Body of pancreas (tissue), 4 donors: ENCODE measurements around the gene SLC1A4. TPM values are rescaled to one million over a fixed set of nuclear protein-coding genes. Genes with fewer than 3 reads are reported as not detected.
"Not testable (repeated sequence)": the region's sequence is repeated elsewhere in the genome, so short reads cannot be mapped to it uniquely, and the experiment has no call there.

Experiments
- ATAC-seq: fragments of 150-250 bp; one replicate; pipeline ENCODE4 v1.9.1; 2016
- DNase-seq, 4 donors: peaks; one replicate each; pipeline ENCODE4 v3.0.0-alpha.2; 2019
- H3K27ac ChIP-seq, 4 donors: fragments of 200-600 bp; sonication (generic); 1 replicate in 3 of 4; 2 replicates in 1 of 4; pipeline versions ENCODE4 v1.5.1 to v1.6.1; 2016 to 2019; ENCODE audit warnings: mild to moderate bottlenecking in 1 of 4, mixed read lengths in 1 of 4, moderate library complexity in 1 of 4
- H3K27me3 ChIP-seq, 2 donors: fragments of 200-600 bp; sonication (generic); one replicate each; pipeline ENCODE4 v1.6.0; 2016; ENCODE audit warnings: mild to moderate bottlenecking in 1 of 2
- H3K36me3 ChIP-seq, 2 donors: fragments of 200-600 bp; sonication (generic); replicated peaks in 1 of 2; 2 replicates each; pipeline ENCODE4 v1.5.1; 2016; ENCODE audit warnings: low read depth in 2 of 2; ENCODE audit not compliant: insufficient read depth in 1 of 2
- H3K4me1 ChIP-seq: fragments of 200-600 bp; sonication (generic); one replicate; pipeline ENCODE4 v1.6.0; 2016
- H3K4me3 ChIP-seq, 2 donors: fragments of 200-600 bp; sonication (generic); 1 replicate in 1 of 2; 2 replicates in 1 of 2; pipeline ENCODE4 v1.5.1; 2016 to 2019
- H3K9me3 ChIP-seq, 3 donors: fragments of 200-600 bp; sonication (generic); 1 replicate in 2 of 3; 2 replicates in 1 of 3; pipeline ENCODE4 v1.5.1; 2016
- POLR2A ChIP-seq, 3 donors: fragments of 450-650 bp; IDR thresholded peaks; one replicate each; pipeline ENCODE4 v1.6.1; 2016; ENCODE audit warnings: antibody characterized with exemption in 3 of 3, mild to moderate bottlenecking in 2 of 3
- WGBS, 2 donors: methylation state at CpG; one replicate each; pipeline ENCODE4 v1.1.5; 2017; 5-methylcytosine and 5-hydroxymethylcytosine counted together
- intact Hi-C: fragments of 100-400 bp; cut with DNase I; formaldehyde crosslinking; loops from one replicate; pipeline ENCODE4 v1.15.1; 2023
- total RNA-seq, 2 donors: library from RNA; depleted of rRNA; stranded (reverse); fragments of >200 nt; gene quantifications; one replicate each; pipeline ENCODE4 v1.1.0, GENCODE V29; 2016
- TF ChIP-seq, protein P1 (sequence below), 7 experiments: fragments of 450-650 bp in 4 of 7; fragments of 200-600 bp in 3 of 7; sonication (generic) in 3 of 7; IDR thresholded peaks; one replicate each; pipeline ENCODE4 v1.5.1; 2016 to 2019; ENCODE audit warnings: antibody characterized with exemption in 7 of 7

Gene SLC1A4
- total RNA-seq, 2 donors from 2014 or later = 14.5 to 25.4 TPM

DNA sequence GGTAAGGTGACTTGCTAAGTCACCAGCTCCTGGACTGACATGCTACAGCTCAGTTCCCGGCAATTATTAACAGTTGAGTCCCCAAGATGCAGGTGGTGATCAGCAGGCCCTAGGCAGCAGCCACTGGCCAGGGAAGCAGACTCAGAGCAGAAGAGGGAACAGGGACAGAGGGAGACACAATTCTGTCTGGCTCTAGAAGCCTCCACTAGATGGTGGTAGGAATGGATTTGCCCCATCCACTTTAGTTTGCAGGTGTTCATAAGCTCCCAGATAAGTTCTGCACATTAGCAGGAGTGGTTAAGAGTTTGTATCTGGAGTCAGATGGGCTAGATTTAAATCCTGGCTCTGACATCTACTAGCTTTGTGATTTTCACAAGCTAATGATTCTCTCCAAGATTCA, 25.5 kb upstream of the SLC1A4 start:
- 90% methylated on average over 1 of the region's 1 CpG; no CpG with 5 or more reads in 1 of the 2 donors for WGBS, 2 donors
- H3K4me3 ChIP-seq = no peak overlapping the region
- intact Hi-C loops = no loop called here
- no peaks in the 10 kb centered on the region for H3K27me3 ChIP-seq
- ATAC-seq = no peak
- DNase-seq = no peak
- TF ChIP-seq, protein P1, sequence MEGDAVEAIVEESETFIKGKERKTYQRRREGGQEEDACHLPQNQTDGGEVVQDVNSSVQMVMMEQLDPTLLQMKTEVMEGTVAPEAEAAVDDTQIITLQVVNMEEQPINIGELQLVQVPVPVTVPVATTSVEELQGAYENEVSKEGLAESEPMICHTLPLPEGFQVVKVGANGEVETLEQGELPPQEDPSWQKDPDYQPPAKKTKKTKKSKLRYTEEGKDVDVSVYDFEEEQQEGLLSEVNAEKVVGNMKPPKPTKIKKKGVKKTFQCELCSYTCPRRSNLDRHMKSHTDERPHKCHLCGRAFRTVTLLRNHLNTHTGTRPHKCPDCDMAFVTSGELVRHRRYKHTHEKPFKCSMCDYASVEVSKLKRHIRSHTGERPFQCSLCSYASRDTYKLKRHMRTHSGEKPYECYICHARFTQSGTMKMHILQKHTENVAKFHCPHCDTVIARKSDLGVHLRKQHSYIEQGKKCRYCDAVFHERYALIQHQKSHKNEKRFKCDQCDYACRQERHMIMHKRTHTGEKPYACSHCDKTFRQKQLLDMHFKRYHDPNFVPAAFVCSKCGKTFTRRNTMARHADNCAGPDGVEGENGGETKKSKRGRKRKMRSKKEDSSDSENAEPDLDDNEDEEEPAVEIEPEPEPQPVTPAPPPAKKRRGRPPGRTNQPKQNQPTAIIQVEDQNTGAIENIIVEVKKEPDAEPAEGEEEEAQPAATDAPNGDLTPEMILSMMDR (IDR thresholded peaks at IDR 0.05) = no peak
- TF ChIP-seq POLR2A (IDR thresholded peaks at IDR 0.05) = no peak
- no peaks in the 10 kb centered on the region for H3K4me1 ChIP-seq
- H3K9me3 ChIP-seq = no peaks in the 10 kb centered on the region
- H3K36me3 ChIP-seq = no peaks in the 10 kb centered on the region
- H3K27ac ChIP-seq = no peak overlapping the region

DNA sequence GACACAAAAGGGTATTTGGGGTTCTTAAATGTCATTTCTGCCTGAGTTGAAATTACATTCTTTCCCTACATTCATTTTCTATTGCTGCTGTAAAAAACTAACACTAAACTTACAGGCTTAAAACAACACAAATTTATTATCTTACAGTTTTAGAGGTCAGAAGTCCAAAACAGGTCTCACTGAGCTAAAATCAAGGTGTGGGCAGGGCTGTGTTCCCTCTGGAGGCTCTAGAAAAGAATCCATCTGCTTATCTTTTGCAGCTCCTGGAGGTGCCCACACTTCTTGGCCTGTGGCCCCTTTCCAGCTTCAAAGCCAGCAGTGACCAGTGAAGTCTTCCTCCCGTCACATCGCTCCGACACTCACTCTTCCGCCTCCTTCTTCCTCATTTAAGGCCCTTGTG, 23.2 kb upstream of the SLC1A4 start:
- H3K4me3 ChIP-seq = no peak overlapping the region
- no peak for TF ChIP-seq POLR2A (IDR thresholded peaks at IDR 0.05)
- TF ChIP-seq, protein P1 (IDR thresholded peaks at IDR 0.05) = no peak
- WGBS, 2 donors = 98 to 99% methylated on average over 4 of the region's 4 CpGs
- no peaks in the 10 kb centered on the region for H3K36me3 ChIP-seq
- H3K27ac ChIP-seq = no peak overlapping the region
- intact Hi-C loops = no loop called here
- H3K27me3 ChIP-seq = no peaks in the 10 kb centered on the region
- ATAC-seq (no peak), DNase-seq (no peak)
- H3K9me3 ChIP-seq = no peaks in the 10 kb centered on the region
- no peaks in the 10 kb centered on the region for H3K4me1 ChIP-seq

DNA sequence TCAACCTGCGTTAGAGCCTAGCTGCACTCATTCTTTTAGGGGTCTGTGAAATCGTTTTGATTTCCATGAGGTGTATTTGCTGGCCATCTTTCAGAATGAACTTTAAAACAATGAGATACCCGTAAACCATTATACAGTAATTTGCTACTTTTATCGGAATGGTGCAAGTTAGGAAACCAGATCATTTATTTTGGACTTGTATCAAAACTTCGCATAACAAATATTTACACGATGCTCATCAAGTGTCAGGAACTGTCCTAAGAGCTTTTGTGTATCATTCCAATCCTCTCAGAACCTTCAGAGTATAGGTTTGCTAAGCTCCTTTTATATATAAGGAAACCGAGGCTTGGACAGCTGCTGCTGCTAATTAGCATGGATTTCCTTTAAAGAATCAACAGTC, 22.4 kb upstream of the SLC1A4 start:
- 70 to 73% methylated on average over 7 of the region's 7 CpGs for WGBS, 2 donors
- Histone ChIP-seq H3K9me3 (no peaks in the 10 kb centered on the region), H3K27ac (no peak overlapping the region), H3K36me3 (no peaks in the 10 kb centered on the region), H3K4me3 (no peak overlapping the region), H3K4me1 (no peaks in the 10 kb centered on the region), H3K27me3 (no peaks in the 10 kb centered on the region)
- intact Hi-C loops = no loop called here
- DNase-seq (no peak), ATAC-seq (no peak)
- TF ChIP-seq, protein P1 (IDR thresholded peaks at IDR 0.05) = no peak
- no peak for TF ChIP-seq POLR2A (IDR thresholded peaks at IDR 0.05)

DNA sequence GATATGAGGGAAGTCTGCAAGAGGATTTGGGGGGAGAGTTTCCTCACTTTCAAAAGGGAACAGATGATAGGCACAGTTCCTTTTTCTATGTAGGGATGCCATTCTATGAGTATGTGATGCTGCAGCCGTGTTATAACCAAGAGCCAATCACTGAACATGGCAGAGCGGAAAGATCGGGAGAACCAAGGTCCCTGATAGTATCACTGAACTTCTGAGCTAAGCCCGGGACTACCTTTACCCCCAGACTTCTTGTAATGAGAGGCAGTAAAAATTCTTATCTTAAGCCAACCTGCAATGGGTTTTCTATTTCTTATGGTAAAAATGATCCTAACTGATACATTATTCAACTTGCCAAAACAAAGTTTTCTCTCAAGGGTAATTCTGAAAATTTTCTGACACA, 21.6 kb upstream of the SLC1A4 start:
- H3K36me3 ChIP-seq = no peaks in the 10 kb centered on the region
- H3K4me3 ChIP-seq = no peak overlapping the region
- H3K27me3 ChIP-seq = no peaks in the 10 kb centered on the region
- ATAC-seq (no peak), DNase-seq (no peak)
- no peaks in the 10 kb centered on the region for H3K9me3 ChIP-seq
- no peaks in the 10 kb centered on the region for H3K4me1 ChIP-seq
- intact Hi-C loops = no loop called here
- WGBS, 2 donors = 86 to 87% methylated on average over 4 of the region's 4 CpGs
- TF ChIP-seq POLR2A (IDR thresholded peaks at IDR 0.05) = no peak
- TF ChIP-seq, protein P1 (IDR thresholded peaks at IDR 0.05) = no peak
- H3K27ac ChIP-seq = no peak overlapping the region

DNA sequence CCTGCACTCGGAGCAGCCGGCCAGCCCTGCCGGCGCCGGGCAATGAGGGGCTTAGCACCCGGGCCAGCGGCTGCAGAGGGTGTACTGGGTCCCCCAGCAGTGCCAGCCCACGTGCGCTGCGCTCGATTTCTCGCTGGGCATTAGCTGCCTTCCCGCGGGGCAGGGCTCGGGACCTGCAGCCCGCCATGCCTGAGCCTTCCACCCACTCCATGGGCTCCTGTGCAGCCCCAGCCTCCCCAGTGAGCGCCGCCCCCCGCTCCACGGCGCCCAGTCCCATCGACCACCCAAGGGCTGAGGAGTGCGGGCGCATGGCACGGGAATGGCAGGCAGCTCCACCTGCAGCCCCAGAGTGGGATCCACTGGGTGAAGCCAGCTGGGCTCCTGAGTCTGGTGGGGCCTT, 20.1 kb upstream of the SLC1A4 start:
- H3K4me3 ChIP-seq, H3K27ac ChIP-seq, H3K4me1 ChIP-seq, intact Hi-C loops, H3K9me3 ChIP-seq, H3K27me3 ChIP-seq, DNase-seq, ATAC-seq, H3K36me3 ChIP-seq: not testable (repeated sequence)
- 96 to 98% methylated on average over 19 to 25 of the region's 25 CpGs for WGBS, 2 donors
